ENCODE data around the gene CCDC142.

DNA sequence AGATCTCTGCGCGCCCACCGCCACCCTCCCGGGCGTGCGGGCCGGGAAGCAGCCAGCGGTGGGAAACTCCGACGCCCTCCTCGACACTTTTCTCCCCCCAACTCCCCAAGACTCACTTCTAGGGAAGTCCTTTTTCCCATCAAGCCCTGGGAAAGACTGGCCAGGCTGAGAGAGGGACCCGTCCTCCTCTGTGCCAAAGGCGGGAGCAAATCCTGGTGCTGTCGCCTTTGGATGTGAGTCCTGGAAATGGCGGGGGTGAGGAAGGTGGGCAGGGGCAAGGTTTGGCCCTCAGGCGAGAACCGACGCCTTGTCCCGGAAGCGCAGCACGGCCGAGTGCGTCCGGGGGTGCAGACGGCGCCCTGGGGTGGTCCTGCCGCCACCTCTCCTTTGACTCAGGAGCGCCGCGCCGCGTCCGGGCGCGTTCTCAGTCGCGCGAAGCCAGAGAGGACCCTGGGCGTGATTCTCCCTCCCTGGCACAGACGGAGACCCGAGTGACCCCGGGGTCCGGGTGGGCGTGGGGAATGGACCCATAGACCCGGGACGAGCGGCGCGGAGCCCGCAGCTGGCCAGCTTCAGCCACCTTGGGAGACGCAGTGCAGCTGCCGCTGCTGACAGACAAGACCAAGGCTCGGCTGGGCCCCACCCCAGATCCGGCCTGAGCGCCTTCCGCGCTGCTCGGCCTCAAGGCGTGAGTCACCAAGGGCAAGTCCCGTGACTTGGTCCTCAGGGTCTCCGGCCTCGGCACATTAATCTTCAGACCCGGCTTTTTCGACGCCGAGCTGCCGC lies 20.1 kb upstream of the CCDC142 start:
- TF ChIP-seq, protein P1, sequence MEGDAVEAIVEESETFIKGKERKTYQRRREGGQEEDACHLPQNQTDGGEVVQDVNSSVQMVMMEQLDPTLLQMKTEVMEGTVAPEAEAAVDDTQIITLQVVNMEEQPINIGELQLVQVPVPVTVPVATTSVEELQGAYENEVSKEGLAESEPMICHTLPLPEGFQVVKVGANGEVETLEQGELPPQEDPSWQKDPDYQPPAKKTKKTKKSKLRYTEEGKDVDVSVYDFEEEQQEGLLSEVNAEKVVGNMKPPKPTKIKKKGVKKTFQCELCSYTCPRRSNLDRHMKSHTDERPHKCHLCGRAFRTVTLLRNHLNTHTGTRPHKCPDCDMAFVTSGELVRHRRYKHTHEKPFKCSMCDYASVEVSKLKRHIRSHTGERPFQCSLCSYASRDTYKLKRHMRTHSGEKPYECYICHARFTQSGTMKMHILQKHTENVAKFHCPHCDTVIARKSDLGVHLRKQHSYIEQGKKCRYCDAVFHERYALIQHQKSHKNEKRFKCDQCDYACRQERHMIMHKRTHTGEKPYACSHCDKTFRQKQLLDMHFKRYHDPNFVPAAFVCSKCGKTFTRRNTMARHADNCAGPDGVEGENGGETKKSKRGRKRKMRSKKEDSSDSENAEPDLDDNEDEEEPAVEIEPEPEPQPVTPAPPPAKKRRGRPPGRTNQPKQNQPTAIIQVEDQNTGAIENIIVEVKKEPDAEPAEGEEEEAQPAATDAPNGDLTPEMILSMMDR (IDR thresholded peaks at IDR 0.05), result no peak
- peak; percentile 57; the same call in 1 of the 2 replicates for TF ChIP-seq MAX (CRISPR knock-in tag; IDR thresholded peaks at IDR 0.05)
- 0 out of 2 replicates have a peak, but pooled peaks have one; percentile 41 for TF ChIP-seq E2F4 (CRISPR knock-in tag; IDR thresholded peaks at IDR 0.05; ENCODE audit: borderline replicate concordance, low read depth)
- TF ChIP-seq ZNF263 (CRISPR knock-in tag; IDR thresholded peaks at IDR 0.05; ENCODE audit: low read depth), result no peak
- peak; percentile 18; the same call in 1 of the 2 replicates for TF ChIP-seq USF2 (CRISPR knock-in tag; IDR thresholded peaks at IDR 0.05)
- TF ChIP-seq, protein P2, sequence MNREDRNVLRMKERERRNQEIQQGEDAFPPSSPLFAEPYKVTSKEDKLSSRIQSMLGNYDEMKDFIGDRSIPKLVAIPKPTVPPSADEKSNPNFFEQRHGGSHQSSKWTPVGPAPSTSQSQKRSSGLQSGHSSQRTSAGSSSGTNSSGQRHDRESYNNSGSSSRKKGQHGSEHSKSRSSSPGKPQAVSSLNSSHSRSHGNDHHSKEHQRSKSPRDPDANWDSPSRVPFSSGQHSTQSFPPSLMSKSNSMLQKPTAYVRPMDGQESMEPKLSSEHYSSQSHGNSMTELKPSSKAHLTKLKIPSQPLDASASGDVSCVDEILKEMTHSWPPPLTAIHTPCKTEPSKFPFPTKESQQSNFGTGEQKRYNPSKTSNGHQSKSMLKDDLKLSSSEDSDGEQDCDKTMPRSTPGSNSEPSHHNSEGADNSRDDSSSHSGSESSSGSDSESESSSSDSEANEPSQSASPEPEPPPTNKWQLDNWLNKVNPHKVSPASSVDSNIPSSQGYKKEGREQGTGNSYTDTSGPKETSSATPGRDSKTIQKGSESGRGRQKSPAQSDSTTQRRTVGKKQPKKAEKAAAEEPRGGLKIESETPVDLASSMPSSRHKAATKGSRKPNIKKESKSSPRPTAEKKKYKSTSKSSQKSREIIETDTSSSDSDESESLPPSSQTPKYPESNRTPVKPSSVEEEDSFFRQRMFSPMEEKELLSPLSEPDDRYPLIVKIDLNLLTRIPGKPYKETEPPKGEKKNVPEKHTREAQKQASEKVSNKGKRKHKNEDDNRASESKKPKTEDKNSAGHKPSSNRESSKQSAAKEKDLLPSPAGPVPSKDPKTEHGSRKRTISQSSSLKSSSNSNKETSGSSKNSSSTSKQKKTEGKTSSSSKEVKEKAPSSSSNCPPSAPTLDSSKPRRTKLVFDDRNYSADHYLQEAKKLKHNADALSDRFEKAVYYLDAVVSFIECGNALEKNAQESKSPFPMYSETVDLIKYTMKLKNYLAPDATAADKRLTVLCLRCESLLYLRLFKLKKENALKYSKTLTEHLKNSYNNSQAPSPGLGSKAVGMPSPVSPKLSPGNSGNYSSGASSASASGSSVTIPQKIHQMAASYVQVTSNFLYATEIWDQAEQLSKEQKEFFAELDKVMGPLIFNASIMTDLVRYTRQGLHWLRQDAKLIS (CRISPR knock-in tag; IDR thresholded peaks at IDR 0.05; ENCODE audit: borderline replicate concordance), result no peak
- TF ChIP-seq, protein P3, sequence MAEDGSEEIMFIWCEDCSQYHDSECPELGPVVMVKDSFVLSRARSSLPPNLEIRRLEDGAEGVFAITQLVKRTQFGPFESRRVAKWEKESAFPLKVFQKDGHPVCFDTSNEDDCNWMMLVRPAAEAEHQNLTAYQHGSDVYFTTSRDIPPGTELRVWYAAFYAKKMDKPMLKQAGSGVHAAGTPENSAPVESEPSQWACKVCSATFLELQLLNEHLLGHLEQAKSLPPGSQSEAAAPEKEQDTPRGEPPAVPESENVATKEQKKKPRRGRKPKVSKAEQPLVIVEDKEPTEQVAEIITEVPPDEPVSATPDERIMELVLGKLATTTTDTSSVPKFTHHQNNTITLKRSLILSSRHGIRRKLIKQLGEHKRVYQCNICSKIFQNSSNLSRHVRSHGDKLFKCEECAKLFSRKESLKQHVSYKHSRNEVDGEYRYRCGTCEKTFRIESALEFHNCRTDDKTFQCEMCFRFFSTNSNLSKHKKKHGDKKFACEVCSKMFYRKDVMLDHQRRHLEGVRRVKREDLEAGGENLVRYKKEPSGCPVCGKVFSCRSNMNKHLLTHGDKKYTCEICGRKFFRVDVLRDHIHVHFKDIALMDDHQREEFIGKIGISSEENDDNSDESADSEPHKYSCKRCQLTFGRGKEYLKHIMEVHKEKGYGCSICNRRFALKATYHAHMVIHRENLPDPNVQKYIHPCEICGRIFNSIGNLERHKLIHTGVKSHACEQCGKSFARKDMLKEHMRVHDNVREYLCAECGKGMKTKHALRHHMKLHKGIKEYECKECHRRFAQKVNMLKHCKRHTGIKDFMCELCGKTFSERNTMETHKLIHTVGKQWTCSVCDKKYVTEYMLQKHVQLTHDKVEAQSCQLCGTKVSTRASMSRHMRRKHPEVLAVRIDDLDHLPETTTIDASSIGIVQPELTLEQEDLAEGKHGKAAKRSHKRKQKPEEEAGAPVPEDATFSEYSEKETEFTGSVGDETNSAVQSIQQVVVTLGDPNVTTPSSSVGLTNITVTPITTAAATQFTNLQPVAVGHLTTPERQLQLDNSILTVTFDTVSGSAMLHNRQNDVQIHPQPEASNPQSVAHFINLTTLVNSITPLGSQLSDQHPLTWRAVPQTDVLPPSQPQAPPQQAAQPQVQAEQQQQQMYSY (CRISPR knock-in tag; IDR thresholded peaks at IDR 0.05), result peak; percentile 35
- peak; percentile 49; the same call in 1 of the 2 replicates for TF ChIP-seq ETV6 (CRISPR knock-in tag; IDR thresholded peaks at IDR 0.05)
- 0 out of 2 replicates have a peak, but pooled peaks have one; percentile 48 for TF ChIP-seq FOXP4 (CRISPR knock-in tag; IDR thresholded peaks at IDR 0.05)
- no peak for TF ChIP-seq CREB1 (CRISPR knock-in tag; IDR thresholded peaks at IDR 0.05)
- 0 out of 2 replicates have a peak, but pooled peaks have one; percentile 28 for TF ChIP-seq ATF3 (CRISPR knock-in tag; conservative IDR thresholded peaks at IDR 0.05)
- TF ChIP-seq JUN (CRISPR knock-in tag; IDR thresholded peaks at IDR 0.05), result no peak
- TF ChIP-seq RELA (CRISPR knock-in tag; IDR thresholded peaks at IDR 0.05; ENCODE audit: borderline replicate concordance), result no peak
